PC-9 (cell line): ENCODE measurements around the gene ELFN1. TPM values are rescaled to one million over a fixed set of nuclear protein-coding genes. Genes with fewer than 3 reads are reported as not detected.

Experiments used
- BruUV-seq: library from RNA; stranded (reverse); fragments of 400-500 nt; replicated peaks from 2 replicates; lab custom pipeline; 2021; lab: Mats Ljungman, UMichigan
- CTCF ChIA-PET: fragments of 300-600 bp; sonication (Branson Sonifier 250); formaldehyde crosslinking; loops from one replicate; lab custom pipeline; 2022; ENCODE audit warnings: antibody characterized with exemption; lab: Charles Lee
- POLR2A ChIA-PET: fragments of 300-600 bp; sonication (Branson Sonifier 250); formaldehyde crosslinking; loops from one replicate; lab custom pipeline; 2022; ENCODE audit warnings: antibody characterized with exemption; ENCODE audit not compliant: unreplicated experiment; lab: Charles Lee
- DNase-seq, 2 experiments: peaks; one replicate each; pipeline versions ENCODE4 v3.0.0 to v3.0.0-alpha.2; 2015 to 2022; ENCODE audit warnings: mixed read lengths in 1 of 2
- H2AFZ ChIP-seq: fragments of 200-600 bp; sonication (generic); 2 replicates; pipeline ENCODE4 v1.8.1; 2017; ENCODE audit warnings: antibody characterized with exemption
- H3F3A ChIP-seq: fragments of 200-600 bp; sonication (generic); 2 replicates; pipeline ENCODE4 v1.8.1; 2017; ENCODE audit warnings: antibody characterized with exemption, mild to moderate bottlenecking, low read depth; ENCODE audit not compliant: insufficient read depth
- H3K27ac ChIP-seq: fragments of 200-600 bp; sonication (generic); 2 replicates; pipeline ENCODE4 v1.6.1; 2016; ENCODE audit warnings: mixed run types
- H3K27me3 ChIP-seq: fragments of 200-600 bp; sonication (generic); 2 replicates; pipeline ENCODE4 v1.6.1; 2016; ENCODE audit warnings: low read depth, mixed run types; ENCODE audit not compliant: insufficient read depth
- H3K36me3 ChIP-seq: fragments of 200-600 bp; sonication (generic); 2 replicates; pipeline ENCODE4 v1.6.1; 2016; ENCODE audit warnings: low read depth, mixed run types
- H3K4me1 ChIP-seq: fragments of 200-600 bp; sonication (generic); replicated peaks from 2 replicates; pipeline ENCODE4 v1.6.1; 2016; ENCODE audit warnings: mixed run types; ENCODE audit not compliant: insufficient read depth
- H3K4me2 ChIP-seq: fragments of 200-600 bp; sonication (generic); 2 replicates; pipeline ENCODE4 v1.6.1; 2017; ENCODE audit warnings: mixed run types
- H3K4me3 ChIP-seq: fragments of 200-600 bp; sonication (generic); 2 replicates; pipeline ENCODE4 v1.6.1; 2016; ENCODE audit warnings: mixed run types
- H3K79me2 ChIP-seq: fragments of 200-600 bp; sonication (generic); 2 replicates; pipeline ENCODE4 v1.6.1; 2017; ENCODE audit warnings: low read depth, mixed run types
- H3K9me2 ChIP-seq: fragments of 200-600 bp; sonication (generic); 2 replicates; pipeline ENCODE4 v1.8.1; 2017; ENCODE audit warnings: mild to moderate bottlenecking; ENCODE audit not compliant: insufficient read depth
- H3K9me3 ChIP-seq: fragments of 200-600 bp; sonication (generic); 2 replicates; pipeline ENCODE4 v1.8.1; 2016; ENCODE audit warnings: low read depth; ENCODE audit not compliant: insufficient read depth
- H4K20me1 ChIP-seq: fragments of 200-600 bp; sonication (generic); 2 replicates; pipeline ENCODE4 v1.8.1; 2017; ENCODE audit not compliant: insufficient read depth
- CTCF ChIP-seq: fragments of 200-600 bp; sonication (generic); conservative IDR thresholded peaks from 2 replicates; pipeline ENCODE4 v1.6.1; 2017; ENCODE audit warnings: mixed run types, antibody characterized with exemption, mild to moderate bottlenecking, moderate library complexity
- EZH2 ChIP-seq: fragments of 200-600 bp; sonication (generic); IDR thresholded peaks from 2 replicates; pipeline ENCODE4 v1.8.0; 2017; ENCODE audit warnings: antibody characterized with exemption, low read depth
- intact Hi-C: fragments of 100-400 bp; cut with micrococcal nuclease; formaldehyde crosslinking; loops from one replicate; pipeline ENCODE4 v1.10.0; 2022; ENCODE audit not compliant: unreplicated experiment
- total RNA-seq: library from RNA; stranded (reverse); gene quantifications from 2 replicates; pipeline ENCODE4 v1.2.3, GENCODE V29; 2021

ELFN1 gene
- total RNA-seq, 1 experiment from 2014 or later = 0.09 TPM

- Histone ChIP-seq H3K36me3 (no peaks in the 10 kb centered on the region), H3K27ac (no peak overlapping the region), H2AFZ (no peak overlapping the region), H3K9me2 (no peaks in the 10 kb centered on the region), H3K4me1 (no peaks in the 10 kb centered on the region), H4K20me1 (no peaks in the 10 kb centered on the region; the same call in 1 of the 2 replicates), H3K4me2 (no peak overlapping the region), H3K27me3 (peaks cover 66% of the 10 kb centered on the region), H3F3A (no peaks in the 10 kb centered on the region), H3K9me3 (no peaks in the 10 kb centered on the region), H3K4me3 (no peak overlapping the region), H3K79me2 (no peaks in the 10 kb centered on the region)
- intact Hi-C loops = no loop called here
- ChIA-PET CTCF (no interaction called here), POLR2A (no interaction called here)
- no peak for DNase-seq
- TF ChIP-seq CTCF = no peak; the same call in 1 of the 2 replicates
- TF ChIP-seq EZH2 = no peak
- BruUV-seq = no TSS peak
Measured at GRCh38 chr7:1767524-1767923, 97.4 kb downstream of the ELFN1 start.

DNA sequence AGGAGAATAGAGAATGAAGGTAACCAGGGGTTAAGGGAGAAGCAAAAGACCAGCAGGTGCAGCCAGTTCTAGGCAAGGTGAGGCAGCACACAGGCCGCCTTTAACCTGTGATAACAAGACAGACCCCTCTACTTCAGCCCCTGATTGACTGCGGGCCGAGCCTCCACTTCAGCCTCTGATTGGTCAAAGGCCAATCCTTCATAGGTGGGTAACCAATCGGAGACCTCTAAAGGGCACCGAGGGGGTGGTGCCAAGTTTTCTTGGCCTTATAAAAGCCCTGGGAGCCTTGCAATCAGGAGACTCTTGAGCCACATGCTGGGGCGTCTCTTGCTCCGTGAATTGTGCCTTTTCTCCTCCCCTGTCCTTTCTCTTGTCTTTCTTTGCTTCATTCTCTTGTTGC lies 98.8 kb downstream of the ELFN1 start:
- BruUV-seq = no TSS peak

GRCh38 chr7:1769286-1770200 lies 99.5 kb downstream of the ELFN1 start:
- Histone ChIP-seq H3K36me3 (no peaks in the 10 kb centered on the region), H3K9me2 (no peaks in the 10 kb centered on the region), H3K27ac (no peak overlapping the region), H3K4me3 (no peak overlapping the region), H3K4me2 (no peak overlapping the region), H2AFZ (no peak overlapping the region), H4K20me1 (no peaks in the 10 kb centered on the region; the same call in 1 of the 2 replicates), H3K4me1 (no peaks in the 10 kb centered on the region), H3K9me3 (no peaks in the 10 kb centered on the region), H3K79me2 (no peaks in the 10 kb centered on the region), H3K27me3 (peaks cover 87% of the 10 kb centered on the region), H3F3A (0 out of 2 replicates have a peak, but pooled peaks cover 4% of the 10 kb centered on the region)
- TF ChIP-seq EZH2 = no peak
- ChIA-PET CTCF (no interaction called here), POLR2A (no interaction called here)
- DNase-seq = no peak
- intact Hi-C loops = no loop called here
- no TSS peak for BruUV-seq

More for the DNA sequence above, 98.8 kb downstream of the ELFN1 start:
- H3K4me2 ChIP-seq = no peak overlapping the region
- POLR2A ChIA-PET = no interaction called here
- no peak for TF ChIP-seq CTCF
- TF ChIP-seq EZH2 = no peak
- no peaks in the 10 kb centered on the region for H3K9me2 ChIP-seq
- DNase-seq = no peak
- H3K27me3 ChIP-seq = peaks cover 80% of the 10 kb centered on the region
- no peaks in the 10 kb centered on the region for H3K36me3 ChIP-seq
- 0 out of 2 replicates have a peak, but pooled peaks cover 4% of the 10 kb centered on the region for H3F3A ChIP-seq
- no peak overlapping the region for H3K4me3 ChIP-seq
- H4K20me1 ChIP-seq = no peaks in the 10 kb centered on the region; the same call in 1 of the 2 replicates
- no peaks in the 10 kb centered on the region for H3K79me2 ChIP-seq
- H3K27ac ChIP-seq = no peak overlapping the region
- intact Hi-C loops = no loop called here
- H3K4me1 ChIP-seq = no peaks in the 10 kb centered on the region
- no peaks in the 10 kb centered on the region for H3K9me3 ChIP-seq
- H2AFZ ChIP-seq = no peak overlapping the region
- CTCF ChIA-PET = no interaction called here
